ENCODE results near the gene SRCIN1. TPM values are rescaled to one million over a fixed set of nuclear protein-coding genes. Genes with fewer than 3 reads are reported as not detected.

The SRCIN1 gene
- total RNA-seq, 1 experiment from 2014 or later, result 6.9 TPM

DNA sequence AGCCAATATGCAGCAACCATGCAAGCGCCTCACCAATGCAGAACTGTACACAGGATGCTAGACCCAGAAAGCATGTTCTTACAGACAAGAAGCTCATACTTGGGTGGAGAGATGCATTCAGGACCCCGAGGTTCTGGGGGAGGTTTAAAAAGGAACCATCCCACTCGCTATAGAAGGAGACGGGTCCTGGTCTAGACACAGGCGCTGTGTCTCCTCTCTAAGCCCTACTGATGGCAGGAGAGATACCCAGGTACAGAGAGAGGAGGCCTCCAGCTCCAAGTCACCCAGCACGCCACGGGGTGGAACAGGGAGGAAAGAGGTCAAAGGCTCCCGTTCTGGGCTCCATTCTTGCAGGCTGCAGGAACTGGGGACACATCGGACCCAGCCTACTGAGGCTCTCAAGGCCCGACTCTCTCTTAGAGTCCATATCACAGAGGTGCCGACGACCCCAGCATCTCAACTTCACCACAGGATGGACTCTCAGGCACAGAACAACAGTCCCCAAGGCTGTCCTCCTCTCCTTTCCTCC is 28.0 kb downstream of the SRCIN1 start:
- peak overlapping the region; percentile 59 for H3K4me2 ChIP-seq (ENCODE audit: insufficient read depth, insufficient read length, low read length)
- TF ChIP-seq CTCF (conservative IDR thresholded peaks at IDR 0.05), result no peak
- no peak overlapping the region for H3K18ac ChIP-seq (ENCODE audit: insufficient read length, low read depth, low read length)
- H3K9me3 ChIP-seq (ENCODE audit: control insufficient read depth, low read depth, low read length), result no peaks in the 10 kb centered on the region
- H2BK15ac ChIP-seq (ENCODE audit: low read depth, low read length), result no peak overlapping the region
- no peaks in the 10 kb centered on the region for H3K79me2 ChIP-seq (ENCODE audit: insufficient read depth, low read length)
- H2AFZ ChIP-seq (ENCODE audit: low read length), result no peak overlapping the region
- no peak overlapping the region for H4K5ac ChIP-seq (ENCODE audit: insufficient read length, low read depth, low read length)
- no peaks in the 10 kb centered on the region for H4K20me1 ChIP-seq (ENCODE audit: control insufficient read depth, insufficient read depth, insufficient read length)
- H3K4me3 Mint-ChIP-seq, result peak overlapping the region; percentile 37 to 69; a peak in 4 of 5 replicates
- H3K27me3 ChIP-seq (ENCODE audit: insufficient read depth, low read length), result peaks cover 66% of the 10 kb centered on the region
- H3K36me3 Mint-ChIP-seq (ENCODE audit: insufficient read depth in 1 of 3, low read depth in 3 of 3), result no peaks in the 10 kb centered on the region
- H3K4ac ChIP-seq (ENCODE audit: low read depth, low read length), result no peak overlapping the region
- H2BK12ac ChIP-seq (ENCODE audit: insufficient read length, low read depth, low read length), result no peak overlapping the region
- peaks cover 7% of the 10 kb centered on the region for H3K23me2 ChIP-seq (ENCODE audit: insufficient read length, low read depth, low read length, poor library complexity, severe bottlenecking)
- no peaks in the 10 kb centered on the region for H3K9me3 Mint-ChIP-seq
- no peak overlapping the region for H3K14ac ChIP-seq (ENCODE audit: insufficient read depth, low read length)
- peaks cover 36 to 56% of the 10 kb centered on the region in 2 experiments for H3K4me1 Mint-ChIP-seq
- no peaks in the 10 kb centered on the region for H3K79me1 ChIP-seq (ENCODE audit: insufficient read depth, low read depth, low read length, poor library complexity, severe bottlenecking)
- DNase-seq, result no peak
- no peak overlapping the region for H2BK5ac ChIP-seq (ENCODE audit: insufficient read length, low read length)
- H2BK20ac ChIP-seq (ENCODE audit: low read depth, low read length, poor library complexity, severe bottlenecking), result no peak overlapping the region
- no peak overlapping the region for H3K9ac ChIP-seq (ENCODE audit: extremely low read depth, insufficient read length, low read length)
- H3K23ac ChIP-seq (ENCODE audit: insufficient read length, low read depth, low read length), result no peak overlapping the region
- H3K27ac ChIP-seq (ENCODE audit: insufficient read length, low read depth, low read length), result no peak overlapping the region
- H3K56ac ChIP-seq (ENCODE audit: insufficient read length, low read depth, low read length), result no peak overlapping the region
- no peak overlapping the region for H4K8ac ChIP-seq (replicated peaks; ENCODE audit: insufficient read length, low read depth, low read length)
- no peak overlapping the region for H3T11ph ChIP-seq (ENCODE audit: low read length)
- no peak overlapping the region for H2AK5ac ChIP-seq (ENCODE audit: insufficient read length, low read length)
- H3K27me3 Mint-ChIP-seq (ENCODE audit: low read depth), result peaks cover 94% of the 10 kb centered on the region
- no peak overlapping the region for H3K27ac Mint-ChIP-seq
- no CpG with 5 or more reads among the region's 12 CpGs for WGBS (ENCODE audit: extremely low coverage, insufficient read length, low lambda C conversion rate)
- H3K4me1 ChIP-seq (ENCODE audit: insufficient read depth, low read length), result no peaks in the 10 kb centered on the region
- H4K91ac ChIP-seq (ENCODE audit: insufficient read length, low read depth, low read length), result no peak overlapping the region
- no peak overlapping the region for H2BK120ac ChIP-seq (ENCODE audit: low read depth, low read length, poor library complexity, severe bottlenecking)

Data from H9 (cell line).